ENCODE results near the gene GPR39. TPM values are rescaled to one million over a fixed set of nuclear protein-coding genes. Genes with fewer than 3 reads are reported as not detected.

Gene GPR39
- total RNA-seq, 1 experiment from 2014 or later: 0.50 TPM

DNA sequence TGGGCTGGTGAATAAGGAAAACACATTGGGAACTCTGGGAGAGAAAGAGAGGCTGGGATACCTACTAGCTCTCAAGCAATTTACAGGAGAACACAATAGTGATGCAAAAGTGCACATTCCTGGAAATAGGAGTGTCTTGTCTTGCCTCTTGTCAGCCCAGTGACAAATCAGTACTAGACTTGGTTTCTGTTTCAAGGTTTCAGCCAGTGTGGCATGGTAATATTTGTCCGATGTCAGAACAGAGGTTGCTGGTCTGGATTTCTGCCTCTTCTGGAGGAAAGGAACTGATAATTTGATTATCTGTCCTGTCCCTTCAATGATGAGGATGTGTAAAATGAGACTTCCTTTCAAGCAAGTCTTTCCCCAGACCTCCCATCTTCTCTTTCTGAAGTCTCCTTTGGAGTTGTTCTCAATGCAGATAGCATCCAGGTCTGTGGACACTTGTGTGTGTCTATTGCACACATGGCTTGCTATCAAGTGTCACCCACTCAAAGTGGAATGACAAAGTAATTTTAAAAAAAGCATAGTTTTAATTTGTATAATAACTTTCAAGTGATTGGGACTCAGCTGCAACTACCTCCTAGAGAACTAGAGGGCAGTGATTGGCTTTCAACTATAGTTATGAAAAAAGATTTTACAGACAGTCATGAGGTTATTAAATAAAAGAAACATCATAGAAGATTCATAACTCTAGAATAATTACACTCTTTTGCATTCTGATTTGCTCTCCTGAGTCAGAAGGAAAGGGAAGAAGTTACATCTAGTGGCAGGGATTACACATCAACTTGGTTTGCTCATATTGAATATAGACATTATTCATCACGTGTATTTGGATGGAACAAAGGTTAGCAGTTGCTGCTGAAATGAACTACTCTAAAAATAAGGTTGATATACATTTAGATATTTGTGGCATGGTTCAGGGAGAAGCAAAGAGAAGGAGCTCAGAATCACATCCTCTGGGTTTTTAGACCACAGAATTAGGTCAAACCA, 4.5 kb downstream of the GPR39 start:
- Histone ChIP-seq H2BK20ac (ENCODE audit: low read depth, low read length, poor library complexity, severe bottlenecking) (no peak overlapping the region), H3K4me1 (ENCODE audit: insufficient read depth, low read length) (no peaks in the 10 kb centered on the region), H3K9me3 (ENCODE audit: control insufficient read depth, low read depth, low read length) (no peaks in the 10 kb centered on the region), H2AFZ (ENCODE audit: low read length) (no peak overlapping the region), H3K27ac (ENCODE audit: insufficient read length, low read depth, low read length) (no peak overlapping the region), H2AK5ac (ENCODE audit: insufficient read length, low read length) (no peak overlapping the region), H3K56ac (ENCODE audit: insufficient read length, low read depth, low read length) (no peak overlapping the region), H3K4me2 (ENCODE audit: insufficient read depth, insufficient read length, low read length) (no peak overlapping the region), H2BK12ac (ENCODE audit: insufficient read length, low read depth, low read length) (no peak overlapping the region), H3K23ac (ENCODE audit: insufficient read length, low read depth, low read length) (no peak overlapping the region), H4K20me1 (ENCODE audit: control insufficient read depth, insufficient read depth, insufficient read length) (no peaks in the 10 kb centered on the region), H4K5ac (ENCODE audit: insufficient read length, low read depth, low read length) (no peak overlapping the region), H4K8ac (replicated peaks; ENCODE audit: insufficient read length, low read depth, low read length) (no peak overlapping the region), H3T11ph (ENCODE audit: low read length) (no peak overlapping the region), H3K14ac (ENCODE audit: insufficient read depth, low read length) (no peak overlapping the region), H3K79me1 (ENCODE audit: insufficient read depth, low read depth, low read length, poor library complexity, severe bottlenecking) (no peaks in the 10 kb centered on the region), H2BK120ac (ENCODE audit: low read depth, low read length, poor library complexity, severe bottlenecking) (no peak overlapping the region), H2BK15ac (ENCODE audit: low read depth, low read length) (no peak overlapping the region), H2BK5ac (ENCODE audit: insufficient read length, low read length) (no peak overlapping the region), H3K23me2 (ENCODE audit: insufficient read length, low read depth, low read length, poor library complexity, severe bottlenecking) (no peaks in the 10 kb centered on the region), H3K79me2 (ENCODE audit: insufficient read depth, low read length) (no peaks in the 10 kb centered on the region), H3K27me3 (ENCODE audit: insufficient read depth, low read length) (peaks cover 2% of the 10 kb centered on the region; the same call in 1 of the 2 replicates), H4K91ac (ENCODE audit: insufficient read length, low read depth, low read length) (no peak overlapping the region), H3K4ac (ENCODE audit: low read depth, low read length) (no peak overlapping the region), H3K9ac (ENCODE audit: extremely low read depth, insufficient read length, low read length) (no peak overlapping the region), H3K18ac (ENCODE audit: insufficient read length, low read depth, low read length) (no peak overlapping the region)
- Mint-ChIP-seq H3K4me1 (peaks cover 6 to 17% of the 10 kb centered on the region in 2 experiments), H3K4me3 (no peak overlapping the region), H3K27ac (no peak overlapping the region), H3K36me3 (ENCODE audit: insufficient read depth in 1 of 3, low read depth in 3 of 3) (no peaks in the 10 kb centered on the region; a peak in 1 of 7 replicates), H3K9me3 (no peaks in the 10 kb centered on the region), H3K27me3 (ENCODE audit: low read depth) (peaks cover 22% of the 10 kb centered on the region)
- no peak for DNase-seq
- WGBS (ENCODE audit: extremely low coverage, insufficient read length, low lambda C conversion rate): no CpG with 5 or more reads among the region's 2 CpGs
- TF ChIP-seq, protein P1, sequence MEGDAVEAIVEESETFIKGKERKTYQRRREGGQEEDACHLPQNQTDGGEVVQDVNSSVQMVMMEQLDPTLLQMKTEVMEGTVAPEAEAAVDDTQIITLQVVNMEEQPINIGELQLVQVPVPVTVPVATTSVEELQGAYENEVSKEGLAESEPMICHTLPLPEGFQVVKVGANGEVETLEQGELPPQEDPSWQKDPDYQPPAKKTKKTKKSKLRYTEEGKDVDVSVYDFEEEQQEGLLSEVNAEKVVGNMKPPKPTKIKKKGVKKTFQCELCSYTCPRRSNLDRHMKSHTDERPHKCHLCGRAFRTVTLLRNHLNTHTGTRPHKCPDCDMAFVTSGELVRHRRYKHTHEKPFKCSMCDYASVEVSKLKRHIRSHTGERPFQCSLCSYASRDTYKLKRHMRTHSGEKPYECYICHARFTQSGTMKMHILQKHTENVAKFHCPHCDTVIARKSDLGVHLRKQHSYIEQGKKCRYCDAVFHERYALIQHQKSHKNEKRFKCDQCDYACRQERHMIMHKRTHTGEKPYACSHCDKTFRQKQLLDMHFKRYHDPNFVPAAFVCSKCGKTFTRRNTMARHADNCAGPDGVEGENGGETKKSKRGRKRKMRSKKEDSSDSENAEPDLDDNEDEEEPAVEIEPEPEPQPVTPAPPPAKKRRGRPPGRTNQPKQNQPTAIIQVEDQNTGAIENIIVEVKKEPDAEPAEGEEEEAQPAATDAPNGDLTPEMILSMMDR (conservative IDR thresholded peaks at IDR 0.05): no peak

Measured in H9 (cell line).